HG03175 (cell line): ENCODE data around the gene TMX1.

Source experiments
- ATAC-seq: cut with Tn5 transposase; IDR thresholded peaks from one replicate; pipeline ENCODE4 v1.9.1; 2021; ENCODE audit warnings: mild to moderate bottlenecking, moderate library complexity; ENCODE audit not compliant: unreplicated experiment

The TMX1 gene

GRCh38 chr14:51291016-51291415 is 51.0 kb downstream of the TMX1 start:
- ATAC-seq, result no peak

GRCh38 chr14:51293149-51293911 is 53.3 kb downstream of the TMX1 start:
- ATAC-seq, result no peak

GRCh38 chr14:51293912-51294389 is 53.9 kb downstream of the TMX1 start:
- ATAC-seq, result no peak

GRCh38 chr14:51294951-51295525 is 55.0 kb downstream of the TMX1 start:
- ATAC-seq, result no peak

- no peak for ATAC-seq
Observed at GRCh38 chr14:51295646-51296263, 55.7 kb downstream of the TMX1 start.

GRCh38 chr14:51297066-51297465 is 57.0 kb downstream of the TMX1 start:
- ATAC-seq, result no peak

GRCh38 chr14:51298895-51299294 is 58.8 kb downstream of the TMX1 start:
- ATAC-seq, result no peak

GRCh38 chr14:51302295-51303030 is 62.4 kb downstream of the TMX1 start:
- ATAC-seq, result no peak

GRCh38 chr14:51304438-51304837 is 64.4 kb downstream of the TMX1 start:
- ATAC-seq, result no peak

- no peak for ATAC-seq
Observed at GRCh38 chr14:51304941-51305340, 64.9 kb downstream of the TMX1 start.

GRCh38 chr14:51305751-51306150 is 65.7 kb downstream of the TMX1 start:
- no peak for ATAC-seq
